ENCODE measurements around the gene GRIN1.

DNA sequence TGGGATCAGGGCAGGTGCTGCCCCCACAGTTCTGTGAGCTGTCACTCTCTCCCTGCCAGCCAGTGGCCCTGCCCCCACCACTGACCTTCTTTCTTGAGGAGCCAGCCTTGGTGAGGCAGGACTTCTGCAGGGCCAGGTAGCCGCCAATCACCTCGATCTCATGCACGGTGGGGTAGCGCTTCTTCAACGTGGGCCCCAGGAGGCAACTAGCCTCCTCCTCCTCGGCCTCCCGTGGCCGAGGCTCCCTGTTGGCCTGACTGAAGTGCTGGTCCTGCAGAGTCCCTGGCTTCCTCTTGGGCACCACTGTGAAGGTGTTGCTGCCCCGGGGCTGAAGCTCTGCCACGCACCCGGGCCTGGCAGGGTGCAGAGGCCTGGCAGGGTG is 59.9 kb downstream of the GRIN1 start:
- TF ChIP-seq, protein P1, sequence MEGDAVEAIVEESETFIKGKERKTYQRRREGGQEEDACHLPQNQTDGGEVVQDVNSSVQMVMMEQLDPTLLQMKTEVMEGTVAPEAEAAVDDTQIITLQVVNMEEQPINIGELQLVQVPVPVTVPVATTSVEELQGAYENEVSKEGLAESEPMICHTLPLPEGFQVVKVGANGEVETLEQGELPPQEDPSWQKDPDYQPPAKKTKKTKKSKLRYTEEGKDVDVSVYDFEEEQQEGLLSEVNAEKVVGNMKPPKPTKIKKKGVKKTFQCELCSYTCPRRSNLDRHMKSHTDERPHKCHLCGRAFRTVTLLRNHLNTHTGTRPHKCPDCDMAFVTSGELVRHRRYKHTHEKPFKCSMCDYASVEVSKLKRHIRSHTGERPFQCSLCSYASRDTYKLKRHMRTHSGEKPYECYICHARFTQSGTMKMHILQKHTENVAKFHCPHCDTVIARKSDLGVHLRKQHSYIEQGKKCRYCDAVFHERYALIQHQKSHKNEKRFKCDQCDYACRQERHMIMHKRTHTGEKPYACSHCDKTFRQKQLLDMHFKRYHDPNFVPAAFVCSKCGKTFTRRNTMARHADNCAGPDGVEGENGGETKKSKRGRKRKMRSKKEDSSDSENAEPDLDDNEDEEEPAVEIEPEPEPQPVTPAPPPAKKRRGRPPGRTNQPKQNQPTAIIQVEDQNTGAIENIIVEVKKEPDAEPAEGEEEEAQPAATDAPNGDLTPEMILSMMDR (IDR thresholded peaks at IDR 0.05), result no peak
- TF ChIP-seq ZFX (IDR thresholded peaks at IDR 0.05; ENCODE audit: borderline replicate concordance), result no peak

Data from 22Rv1 (cell line).